ENCODE results near the gene IL10.
"Not testable (repeated sequence)": the region's sequence is repeated elsewhere in the genome, so short reads cannot be mapped to it uniquely, and the experiment has no call there.

- TF ChIP-seq CTCF, POLR2A (IDR thresholded peaks at IDR 0.05): not testable (repeated sequence)
Observed at GRCh38 chr1:206778911-206779310, 6.6 kb upstream of the IL10 start.
